GM12878 (cell line): ENCODE data around the gene NONO. TPM values are rescaled to one million over a fixed set of nuclear protein-coding genes. Genes with fewer than 3 reads are reported as not detected.

Source experiments
- ATAC-seq: fragments of 200-7000 bp; cut with Tn5 transposase; 3 replicates; pipeline ENCODE4 v1.9.1; 2020; ENCODE audit warnings: mild to moderate bottlenecking, moderate library complexity
- BruUV-seq: library from RNA; stranded (reverse); fragments of 400-500 nt; replicated peaks from 2 replicates; lab custom pipeline; 2021; lab: Mats Ljungman, UMichigan
- CTCF ChIA-PET: fragments of 300-600 bp; sonication (Branson Sonifier 250); formaldehyde crosslinking; extraction: SDS; loops from one replicate; lab custom pipeline; 2021; ENCODE audit warnings: inconsistent platforms; lab: Yijun Ruan, JAX
- POLR2A ChIA-PET: fragments of 350-600 bp; formaldehyde crosslinking; extraction: SDS; loops from one replicate; lab custom pipeline; 2021; ENCODE audit warnings: inconsistent platforms; lab: Charles Lee
- RAD21 ChIA-PET: fragments of 300-600 bp; sonication (Branson Sonifier 250); formaldehyde crosslinking; loops from one replicate; lab custom pipeline; 2023; ENCODE audit warnings: antibody characterized with exemption; ENCODE audit not compliant: unreplicated experiment; lab: Charles Lee
- SMC1A ChIA-PET: fragments of 300-600 bp; sonication (Branson Sonifier 250); formaldehyde crosslinking; loops from one replicate; lab custom pipeline; 2023; ENCODE audit not compliant: unreplicated experiment, uncharacterized antibody; lab: Charles Lee
- DNase-seq: peaks from one replicate; pipeline ENCODE4 v3.0.0-alpha.2; 2011; ENCODE audit warnings: low read depth, low spot score
- FAIRE-seq: peaks from 3 replicates; lab custom pipeline; 2011; peaks lifted over from hg19 to GRCh38; lab: Jason Lieb, UNC
- H2AFZ ChIP-seq: 2 replicates; pipeline ENCODE4 v1.6.0; 2011; ENCODE audit warnings: low read depth, low read length, control low read depth; ENCODE audit not compliant: control insufficient read depth
- H3K27ac ChIP-seq: 2 replicates; pipeline ENCODE4 v1.5.1; 2011; ENCODE audit warnings: control low read depth; ENCODE audit not compliant: control insufficient read depth, insufficient read depth
- H3K27me3 ChIP-seq, 2 experiments: replicated peaks in 1 of 2; 2 replicates each; pipeline versions ENCODE4 v1.6.0 to v1.6.1; 2011; ENCODE audit warnings: low read length in 1 of 2; ENCODE audit not compliant: control insufficient read depth in 2 of 2, insufficient read depth in 2 of 2
- H3K36me3 ChIP-seq, 2 experiments: 2 replicates each; pipeline ENCODE4 v1.5.1; 2011; ENCODE audit warnings: low read length in 1 of 2; ENCODE audit not compliant: control insufficient read depth in 2 of 2, insufficient read depth in 2 of 2
- H3K4me1 ChIP-seq: 2 replicates; pipeline ENCODE4 v1.6.1; 2011; ENCODE audit warnings: mild to moderate bottlenecking, low read length, moderate library complexity, mixed read lengths; ENCODE audit not compliant: control insufficient read depth, insufficient read depth
- H3K4me2 ChIP-seq: 2 replicates; pipeline ENCODE4 v1.6.0; 2011; ENCODE audit warnings: control low read depth; ENCODE audit not compliant: control insufficient read depth, insufficient read depth
- H3K4me3 ChIP-seq: fragments of 200-600 bp; sonication (generic); 2 replicates; pipeline ENCODE4 v1.5.1; 2016
- H3K79me2 ChIP-seq: 2 replicates; pipeline ENCODE4 v1.6.0; 2011; ENCODE audit warnings: low read length; ENCODE audit not compliant: control insufficient read depth, insufficient read depth
- H3K9ac ChIP-seq: 2 replicates; pipeline ENCODE4 v1.8.0; 2011; ENCODE audit warnings: low read length, control low read depth, mixed read lengths; ENCODE audit not compliant: control insufficient read depth, insufficient read depth
- H3K9me3 ChIP-seq: replicated peaks from 3 replicates; pipeline ENCODE4 v1.5.1; 2011; ENCODE audit warnings: mild to moderate bottlenecking, low read length; ENCODE audit not compliant: control insufficient read depth, insufficient read depth
- H4K20me1 ChIP-seq: 2 replicates; pipeline ENCODE4 v1.6.0; 2011; ENCODE audit not compliant: control insufficient read depth, insufficient read depth
- BCL11A ChIP-seq: IDR thresholded peaks from 2 replicates; pipeline ENCODE4 v1.6.1; 2011; ENCODE audit warnings: low read depth, low read length
- DPF2 ChIP-seq: fragments of 450-650 bp; IDR thresholded peaks from 2 replicates; pipeline ENCODE4 v1.6.1; 2017; ENCODE audit warnings: mild to moderate bottlenecking
- EP300 ChIP-seq, 2 experiments: fragments of 150-350 bp in 1 of 2; IDR thresholded peaks; 2 replicates each; pipeline ENCODE4 v1.6.1; 2011 to 2012; ENCODE audit warnings: low read depth in 2 of 2, low read length in 2 of 2, borderline replicate concordance in 1 of 2, improper control_type of control experiment in 1 of 2, inconsistent platforms in 1 of 2; ENCODE audit not compliant: control insufficient read depth in 1 of 2
- HDGF ChIP-seq: fragments of 450-650 bp; IDR thresholded peaks from 2 replicates; pipeline ENCODE4 v1.6.1; 2016; ENCODE audit warnings: antibody characterized with exemption
- MXI1 ChIP-seq: fragments of 150-350 bp; IDR thresholded peaks from 2 replicates; pipeline ENCODE4 v1.6.1; 2011; ENCODE audit warnings: low read depth, mild to moderate bottlenecking, inconsistent platforms, low read length, improper control_type of control experiment
- NFYA ChIP-seq: IDR thresholded peaks from 2 replicates; pipeline ENCODE4 v1.6.1; 2011; ENCODE audit warnings: low read depth, mild to moderate bottlenecking, low read length, improper control_type of control experiment, borderline replicate concordance
- PML ChIP-seq: IDR thresholded peaks from 2 replicates; pipeline ENCODE4 v1.6.1; 2012; ENCODE audit warnings: low read length, inconsistent platforms
- RBBP5 ChIP-seq: fragments of 200-600 bp; sonication (generic); conservative IDR thresholded peaks from 2 replicates; pipeline ENCODE4 v1.6.1; 2016
- RUNX3 ChIP-seq: IDR thresholded peaks from 2 replicates; pipeline ENCODE4 v1.6.1; 2012; ENCODE audit warnings: low read length, inconsistent platforms
- SMAD1 ChIP-seq: fragments of 450-650 bp; IDR thresholded peaks from 2 replicates; pipeline ENCODE4 v1.6.1; 2018; ENCODE audit warnings: mild to moderate bottlenecking, low read depth; ENCODE audit not compliant: partially characterized antibody
- SMAD5 ChIP-seq: IDR thresholded peaks from 2 replicates; pipeline ENCODE4 v1.6.1; 2016; ENCODE audit warnings: antibody characterized with exemption, low read depth
- SMARCA5 ChIP-seq: fragments of 450-650 bp; IDR thresholded peaks from 2 replicates; pipeline ENCODE4 v1.6.1; 2017; ENCODE audit warnings: mild to moderate bottlenecking
- SREBF2 ChIP-seq: IDR thresholded peaks from 2 replicates; pipeline ENCODE4 v1.6.1; 2012; ENCODE audit warnings: mild to moderate bottlenecking, low read length
- YBX1 ChIP-seq: fragments of 450-650 bp; IDR thresholded peaks from 2 replicates; pipeline ENCODE4 v1.6.1; 2016; ENCODE audit warnings: antibody characterized with exemption
- WGBS: methylation state at CpG from one replicate; pipeline ENCODE4 v1.1.6; 2016; ENCODE audit warnings: low lambda C conversion rate; ENCODE audit not compliant: insufficient replicate concordance, insufficient coverage; ENCODE audit errors: missing lambda C conversion rate; 5-methylcytosine and 5-hydroxymethylcytosine counted together
- in situ Hi-C: fragments of 300-500 bp; cut with MboI; formaldehyde crosslinking; loops from 9 replicates; pipeline ENCODE4 v1.14.3; 2018; ENCODE audit warnings: mixed read lengths
- intact Hi-C: fragments of 100-400 bp; cut with micrococcal nuclease; formaldehyde crosslinking; loops from one replicate; pipeline ENCODE4 v1.14.2; 2022; ENCODE audit not compliant: unreplicated experiment
- polyA plus RNA-seq, 11 experiments: library from polyadenylated mRNA; depleted of rRNA in 4 of 11; unstranded in 6 of 11; stranded (reverse) in 5 of 11; fragments of >200 nt; fragmentation: Nextera tagmentation in 4 of 11; fragmentation: Illumina TruSeq in 1 of 11; extraction: Ambion mirVana in 4 of 11; extraction: Trizol in 1 of 11; gene quantifications; 1 replicate in 1 of 11; 2 replicates in 10 of 11; pipeline versions ENCODE4 v1.2.1 to v1.2.3, GENCODE V29; 2011 to 2016; ENCODE audit warnings: inconsistent platforms in 2 of 11, missing spikeins in 2 of 11, low read depth in 1 of 11
- total RNA-seq, 4 experiments: library from RNA; depleted of rRNA in 3 of 4; stranded (reverse); fragments of >200 nt in 3 of 4; fragmentation: Illumina TruSeq in 1 of 4; extraction: Trizol in 1 of 4; gene quantifications; 2 replicates each; pipeline versions ENCODE4 v1.2.1 to v1.2.3, GENCODE V29; 2013 to 2021
- TF ChIP-seq, protein P1 (sequence below): IDR thresholded peaks from 2 replicates; pipeline ENCODE4 v1.6.1; 2012; ENCODE audit warnings: improper control_type of control experiment, low read depth, low read length; ENCODE audit not compliant: insufficient replicate concordance
- TF ChIP-seq, protein P2 (sequence below): fragments of 450-650 bp; IDR thresholded peaks from 2 replicates; pipeline ENCODE4 v1.6.1; 2017; ENCODE audit warnings: mild to moderate bottlenecking

Gene NONO
- total and polyA plus RNA-seq, 10 of the 15 experiments (the other 5 are each of a cell fraction or from before 2014, with no cell fraction given): 206 to 505 (median 373) TPM

DNA sequence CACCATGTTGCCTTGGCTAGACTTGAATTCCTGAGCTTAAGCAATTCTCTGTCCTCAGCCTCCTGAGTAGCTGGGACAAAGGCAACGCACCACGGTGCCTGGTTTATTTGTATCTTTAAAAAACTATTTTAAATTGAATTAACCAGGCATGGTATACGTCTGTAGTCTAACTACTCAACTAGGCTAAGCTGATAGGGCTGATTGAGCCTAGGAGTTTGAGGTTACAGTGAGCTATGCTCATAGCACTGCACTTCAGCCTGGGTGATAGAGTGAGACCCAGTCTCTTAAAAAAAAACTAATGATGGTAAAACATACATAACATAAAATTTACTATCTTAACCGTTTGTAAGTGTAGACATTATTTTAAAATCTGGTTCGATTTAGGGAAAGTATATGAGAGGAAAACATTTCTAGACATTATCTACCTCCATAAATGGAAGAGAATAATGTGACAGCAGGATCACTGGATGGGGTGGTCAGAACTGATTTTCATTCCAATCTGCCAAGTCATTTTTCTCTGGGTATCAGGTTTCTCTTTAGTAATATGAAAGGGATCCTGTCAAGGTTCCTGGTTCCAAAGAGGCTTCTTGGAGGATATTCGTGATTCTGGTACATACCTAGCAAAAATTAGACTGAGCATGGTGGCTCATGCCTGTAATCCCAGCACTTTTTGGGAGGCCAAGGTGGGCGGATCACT, 9.4 kb downstream of the NONO start:
- Histone ChIP-seq H3K9me3 (no peaks in the 10 kb centered on the region), H4K20me1 (no peaks in the 10 kb centered on the region), H3K4me1 (no peaks in the 10 kb centered on the region), H3K9ac (no peak overlapping the region), H3K36me3 (peaks cover 0 to 11% of the 10 kb centered on the region in 2 experiments), H2AFZ (no peak overlapping the region), H3K27ac (no peak overlapping the region), H3K4me2 (no peak overlapping the region), H3K4me3 (no peak overlapping the region), H3K79me2 (peaks cover 16% of the 10 kb centered on the region), H3K27me3 (no peaks in the 10 kb centered on the region)
- RAD21 ChIA-PET: no interaction called here
- CTCF ChIA-PET: no interaction called here
- POLR2A ChIA-PET: interaction anchor here (1.2 kb wide), 1 partner anchor 9 kb away, joined by 3 read pairs; the partner anchor contains the start of gene NONO
- ATAC-seq (no peak), FAIRE-seq (no peak), DNase-seq (no peak)
- WGBS: 53% methylated on average over 7 of the region's 7 CpGs
- in situ Hi-C loops (no loop called here), intact Hi-C loops (no loop called here)
- no TSS peak for BruUV-seq
- SMC1A ChIA-PET: no interaction called here
- TF ChIP-seq, protein P1, sequence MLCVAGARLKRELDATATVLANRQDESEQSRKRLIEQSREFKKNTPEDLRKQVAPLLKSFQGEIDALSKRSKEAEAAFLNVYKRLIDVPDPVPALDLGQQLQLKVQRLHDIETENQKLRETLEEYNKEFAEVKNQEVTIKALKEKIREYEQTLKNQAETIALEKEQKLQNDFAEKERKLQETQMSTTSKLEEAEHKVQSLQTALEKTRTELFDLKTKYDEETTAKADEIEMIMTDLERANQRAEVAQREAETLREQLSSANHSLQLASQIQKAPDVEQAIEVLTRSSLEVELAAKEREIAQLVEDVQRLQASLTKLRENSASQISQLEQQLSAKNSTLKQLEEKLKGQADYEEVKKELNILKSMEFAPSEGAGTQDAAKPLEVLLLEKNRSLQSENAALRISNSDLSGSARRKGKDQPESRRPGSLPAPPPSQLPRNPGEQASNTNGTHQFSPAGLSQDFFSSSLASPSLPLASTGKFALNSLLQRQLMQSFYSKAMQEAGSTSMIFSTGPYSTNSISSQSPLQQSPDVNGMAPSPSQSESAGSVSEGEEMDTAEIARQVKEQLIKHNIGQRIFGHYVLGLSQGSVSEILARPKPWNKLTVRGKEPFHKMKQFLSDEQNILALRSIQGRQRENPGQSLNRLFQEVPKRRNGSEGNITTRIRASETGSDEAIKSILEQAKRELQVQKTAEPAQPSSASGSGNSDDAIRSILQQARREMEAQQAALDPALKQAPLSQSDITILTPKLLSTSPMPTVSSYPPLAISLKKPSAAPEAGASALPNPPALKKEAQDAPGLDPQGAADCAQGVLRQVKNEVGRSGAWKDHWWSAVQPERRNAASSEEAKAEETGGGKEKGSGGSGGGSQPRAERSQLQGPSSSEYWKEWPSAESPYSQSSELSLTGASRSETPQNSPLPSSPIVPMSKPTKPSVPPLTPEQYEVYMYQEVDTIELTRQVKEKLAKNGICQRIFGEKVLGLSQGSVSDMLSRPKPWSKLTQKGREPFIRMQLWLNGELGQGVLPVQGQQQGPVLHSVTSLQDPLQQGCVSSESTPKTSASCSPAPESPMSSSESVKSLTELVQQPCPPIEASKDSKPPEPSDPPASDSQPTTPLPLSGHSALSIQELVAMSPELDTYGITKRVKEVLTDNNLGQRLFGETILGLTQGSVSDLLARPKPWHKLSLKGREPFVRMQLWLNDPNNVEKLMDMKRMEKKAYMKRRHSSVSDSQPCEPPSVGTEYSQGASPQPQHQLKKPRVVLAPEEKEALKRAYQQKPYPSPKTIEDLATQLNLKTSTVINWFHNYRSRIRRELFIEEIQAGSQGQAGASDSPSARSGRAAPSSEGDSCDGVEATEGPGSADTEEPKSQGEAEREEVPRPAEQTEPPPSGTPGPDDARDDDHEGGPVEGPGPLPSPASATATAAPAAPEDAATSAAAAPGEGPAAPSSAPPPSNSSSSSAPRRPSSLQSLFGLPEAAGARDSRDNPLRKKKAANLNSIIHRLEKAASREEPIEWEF: no peak
- no peak for TF ChIP-seq SMAD1
- TF ChIP-seq NFYA: no peak
- TF ChIP-seq SREBF2: no peak
- TF ChIP-seq, protein P2, sequence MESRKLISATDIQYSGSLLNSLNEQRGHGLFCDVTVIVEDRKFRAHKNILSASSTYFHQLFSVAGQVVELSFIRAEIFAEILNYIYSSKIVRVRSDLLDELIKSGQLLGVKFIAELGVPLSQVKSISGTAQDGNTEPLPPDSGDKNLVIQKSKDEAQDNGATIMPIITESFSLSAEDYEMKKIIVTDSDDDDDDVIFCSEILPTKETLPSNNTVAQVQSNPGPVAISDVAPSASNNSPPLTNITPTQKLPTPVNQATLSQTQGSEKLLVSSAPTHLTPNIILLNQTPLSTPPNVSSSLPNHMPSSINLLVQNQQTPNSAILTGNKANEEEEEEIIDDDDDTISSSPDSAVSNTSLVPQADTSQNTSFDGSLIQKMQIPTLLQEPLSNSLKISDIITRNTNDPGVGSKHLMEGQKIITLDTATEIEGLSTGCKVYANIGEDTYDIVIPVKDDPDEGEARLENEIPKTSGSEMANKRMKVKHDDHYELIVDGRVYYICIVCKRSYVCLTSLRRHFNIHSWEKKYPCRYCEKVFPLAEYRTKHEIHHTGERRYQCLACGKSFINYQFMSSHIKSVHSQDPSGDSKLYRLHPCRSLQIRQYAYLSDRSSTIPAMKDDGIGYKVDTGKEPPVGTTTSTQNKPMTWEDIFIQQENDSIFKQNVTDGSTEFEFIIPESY: no peak
- TF ChIP-seq YBX1: no peak
- TF ChIP-seq BCL11A: no peak
- no peak for TF ChIP-seq SMARCA5
- TF ChIP-seq MXI1: no peak
- TF ChIP-seq EP300 (IDR thresholded peaks at IDR 0.05; ENCODE audit: borderline replicate concordance in 1 of 2, control insufficient read depth in 1 of 2, low read depth in 2 of 2, low read length in 2 of 2): no peak
- no peak for TF ChIP-seq RBBP5
- TF ChIP-seq SMAD5: no peak
- TF ChIP-seq DPF2: no peak
- TF ChIP-seq RUNX3: no peak
- TF ChIP-seq PML: no peak
- no peak for TF ChIP-seq HDGF
